Measurements from ENCODE around the gene TPT1. TPM values are rescaled to one million over a fixed set of nuclear protein-coding genes. Genes with fewer than 3 reads are reported as not detected.
"Not testable (repeated sequence)": the region's sequence is repeated elsewhere in the genome, so short reads cannot be mapped to it uniquely, and the experiment has no call there.

TPT1 gene
- 5,010 TPM for total RNA-seq
- long read RNA-seq, full-length matches to known transcripts, result 724 of 791 reads
- long read RNA-seq, partial matches to known transcripts, result 50 of 791 reads
- long read RNA-seq, other reads (novel, unspliced or antisense), result 17 of 791 reads

DNA sequence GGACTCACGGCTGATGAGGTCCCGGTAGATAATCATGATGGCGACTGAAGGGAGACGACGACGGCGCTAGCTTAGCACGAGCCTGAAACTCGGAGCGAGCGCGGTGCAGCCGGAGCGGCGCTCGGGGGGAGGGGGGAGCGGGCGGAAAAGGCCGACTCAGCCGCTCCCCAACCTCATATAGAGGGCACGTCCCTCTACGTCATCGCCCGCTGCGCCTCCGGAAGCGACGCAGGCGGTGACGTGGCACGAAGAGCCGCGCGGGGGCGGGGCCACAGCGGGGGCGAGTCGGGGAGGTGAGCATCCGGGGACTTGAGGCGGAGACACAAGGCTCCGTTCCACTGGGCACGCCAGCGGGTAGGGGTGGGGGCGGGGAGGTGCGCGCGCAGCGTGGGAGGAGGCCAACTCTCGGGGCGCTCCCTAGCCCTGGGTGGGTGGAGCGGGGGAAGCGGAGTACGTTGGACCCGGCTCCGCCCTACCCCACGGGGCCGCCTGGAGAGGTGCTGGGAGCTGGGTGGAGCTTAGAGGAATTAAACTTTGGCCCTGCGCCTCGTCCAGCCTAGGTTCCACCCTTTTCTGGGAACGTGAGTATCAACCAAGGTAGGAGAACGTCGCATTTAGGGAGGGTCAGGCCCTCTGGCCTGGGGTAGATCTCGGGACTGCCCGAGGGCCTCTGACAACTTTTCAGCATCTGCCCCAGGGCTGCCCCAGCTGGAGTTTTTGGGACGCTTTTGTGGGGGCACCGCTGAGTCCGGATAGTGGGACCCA, at the start of gene TPT1:
TPT1 (minus strand) TSS at position 150 of the 765 bp plus-strand sequence; CDS start at position 36, 114 bp downstream.
- DNase-seq (peak; percentile 99), ATAC-seq (peak; percentile 94 to 96)
- intact Hi-C loops (cut with DNase I), result no loop called here
- Histone ChIP-seq H3K27me3 (ENCODE audit: low read depth) (no peaks in the 10 kb centered on the region), H3K36me3 (peaks cover 57% of the 10 kb centered on the region), H3K4me1 (peaks cover 51% of the 10 kb centered on the region), H3K9me3 (no peaks in the 10 kb centered on the region), H3K27ac (peak within 1 kb of the TSS; percentile 100), H3K4me3 (peak within 1 kb of the TSS; percentile 96)
- TF ChIP-seq, protein P1, sequence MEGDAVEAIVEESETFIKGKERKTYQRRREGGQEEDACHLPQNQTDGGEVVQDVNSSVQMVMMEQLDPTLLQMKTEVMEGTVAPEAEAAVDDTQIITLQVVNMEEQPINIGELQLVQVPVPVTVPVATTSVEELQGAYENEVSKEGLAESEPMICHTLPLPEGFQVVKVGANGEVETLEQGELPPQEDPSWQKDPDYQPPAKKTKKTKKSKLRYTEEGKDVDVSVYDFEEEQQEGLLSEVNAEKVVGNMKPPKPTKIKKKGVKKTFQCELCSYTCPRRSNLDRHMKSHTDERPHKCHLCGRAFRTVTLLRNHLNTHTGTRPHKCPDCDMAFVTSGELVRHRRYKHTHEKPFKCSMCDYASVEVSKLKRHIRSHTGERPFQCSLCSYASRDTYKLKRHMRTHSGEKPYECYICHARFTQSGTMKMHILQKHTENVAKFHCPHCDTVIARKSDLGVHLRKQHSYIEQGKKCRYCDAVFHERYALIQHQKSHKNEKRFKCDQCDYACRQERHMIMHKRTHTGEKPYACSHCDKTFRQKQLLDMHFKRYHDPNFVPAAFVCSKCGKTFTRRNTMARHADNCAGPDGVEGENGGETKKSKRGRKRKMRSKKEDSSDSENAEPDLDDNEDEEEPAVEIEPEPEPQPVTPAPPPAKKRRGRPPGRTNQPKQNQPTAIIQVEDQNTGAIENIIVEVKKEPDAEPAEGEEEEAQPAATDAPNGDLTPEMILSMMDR (IDR thresholded peaks at IDR 0.05), result no peak

DNA sequence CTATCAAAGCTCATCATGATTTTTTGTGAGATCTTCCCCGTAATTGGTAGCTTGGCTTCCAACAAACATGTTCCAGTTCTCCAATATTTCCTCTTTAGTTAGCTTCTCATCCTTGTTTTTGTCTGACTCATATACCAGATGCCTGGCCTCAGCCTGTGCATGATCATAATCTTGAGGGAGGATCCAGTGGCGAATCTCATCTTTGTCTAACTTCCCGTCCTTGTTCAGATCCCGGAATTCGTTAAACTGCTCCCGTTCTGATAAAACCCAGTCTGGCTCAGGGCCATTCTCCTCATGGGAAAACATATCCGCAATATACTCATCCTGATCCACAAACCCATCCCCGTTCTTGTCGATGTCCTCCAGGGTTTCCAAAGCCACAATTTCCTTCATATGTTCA, 49.4 kb upstream of the TPT1 start:
- DNase-seq; H3K4me1 ChIP-seq; H3K9me3 ChIP-seq; H3K4me3 ChIP-seq; ATAC-seq; H3K27ac ChIP-seq; H3K27me3 ChIP-seq (ENCODE audit: low read depth); intact Hi-C loops (cut with DNase I): not testable (repeated sequence)
- peaks cover 21% of the 10 kb centered on the region for H3K36me3 ChIP-seq

DNA sequence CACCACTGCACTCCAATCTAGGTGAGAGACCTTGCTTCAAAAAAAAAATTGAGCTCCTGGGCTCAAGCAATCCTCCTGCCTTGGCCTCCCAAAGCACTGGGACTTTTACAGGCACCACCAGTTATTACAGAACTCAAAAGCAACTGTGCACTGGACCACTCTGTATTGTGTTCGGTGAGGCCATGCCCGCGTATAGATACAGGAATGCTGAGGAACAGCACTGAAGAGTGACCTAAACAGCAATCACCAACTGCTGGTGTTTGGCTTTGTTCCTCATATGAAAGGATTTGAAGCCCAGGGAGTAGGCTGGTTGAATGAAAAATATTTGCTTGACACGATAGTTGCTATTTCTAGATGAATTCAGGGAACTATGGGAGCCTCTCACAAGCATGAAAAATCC, 47.7 kb upstream of the TPT1 start:
- no peaks in the 10 kb centered on the region for H3K27me3 ChIP-seq (ENCODE audit: low read depth)
- DNase-seq (no peak), ATAC-seq (no peak)
- no peak overlapping the region for H3K27ac ChIP-seq
- H3K4me3 ChIP-seq, result no peak overlapping the region
- peaks cover 17% of the 10 kb centered on the region for H3K36me3 ChIP-seq
- intact Hi-C loops (cut with DNase I), result no loop called here
- TF ChIP-seq, protein P1 (IDR thresholded peaks at IDR 0.05), result no peak
- H3K9me3 ChIP-seq, result no peaks in the 10 kb centered on the region
- no peaks in the 10 kb centered on the region for H3K4me1 ChIP-seq

DNA sequence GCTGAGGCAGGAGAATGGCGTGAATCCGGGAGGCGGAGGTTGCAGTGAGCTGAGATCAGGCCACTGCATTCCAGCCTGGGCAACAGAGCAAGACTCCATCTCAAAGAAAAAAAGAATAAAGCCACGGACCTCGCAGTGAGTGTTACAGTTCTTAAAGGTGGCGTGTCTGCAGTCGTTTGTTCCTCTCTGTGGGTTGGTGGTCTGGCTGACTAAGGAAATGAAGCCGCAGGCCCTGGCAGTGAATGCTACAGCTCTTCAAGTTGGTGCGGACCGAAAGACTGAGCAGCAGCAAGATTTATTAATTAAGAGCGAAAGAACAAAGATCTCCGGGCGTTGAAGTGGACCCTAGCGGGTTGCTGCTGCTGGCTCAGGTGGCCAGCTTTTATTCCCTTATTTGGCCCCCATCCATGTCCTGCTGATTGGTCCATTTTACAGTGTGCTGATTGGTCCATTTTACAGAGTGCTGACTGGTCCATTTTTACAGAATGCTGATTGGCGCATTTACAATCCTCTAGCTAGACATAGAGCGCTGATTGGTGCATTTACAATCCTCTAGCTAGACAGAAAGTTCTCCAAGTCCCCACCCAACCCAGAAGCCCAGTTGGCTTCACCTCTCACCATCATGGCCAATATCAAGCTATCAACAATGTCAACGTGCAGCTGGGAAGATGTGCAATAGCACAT, 46.1 kb upstream of the TPT1 start:
- DNase-seq; ATAC-seq; H3K27ac ChIP-seq; H3K4me1 ChIP-seq; H3K36me3 ChIP-seq; H3K9me3 ChIP-seq; H3K4me3 ChIP-seq; H3K27me3 ChIP-seq (ENCODE audit: low read depth); intact Hi-C loops (cut with DNase I): not testable (repeated sequence)

DNA sequence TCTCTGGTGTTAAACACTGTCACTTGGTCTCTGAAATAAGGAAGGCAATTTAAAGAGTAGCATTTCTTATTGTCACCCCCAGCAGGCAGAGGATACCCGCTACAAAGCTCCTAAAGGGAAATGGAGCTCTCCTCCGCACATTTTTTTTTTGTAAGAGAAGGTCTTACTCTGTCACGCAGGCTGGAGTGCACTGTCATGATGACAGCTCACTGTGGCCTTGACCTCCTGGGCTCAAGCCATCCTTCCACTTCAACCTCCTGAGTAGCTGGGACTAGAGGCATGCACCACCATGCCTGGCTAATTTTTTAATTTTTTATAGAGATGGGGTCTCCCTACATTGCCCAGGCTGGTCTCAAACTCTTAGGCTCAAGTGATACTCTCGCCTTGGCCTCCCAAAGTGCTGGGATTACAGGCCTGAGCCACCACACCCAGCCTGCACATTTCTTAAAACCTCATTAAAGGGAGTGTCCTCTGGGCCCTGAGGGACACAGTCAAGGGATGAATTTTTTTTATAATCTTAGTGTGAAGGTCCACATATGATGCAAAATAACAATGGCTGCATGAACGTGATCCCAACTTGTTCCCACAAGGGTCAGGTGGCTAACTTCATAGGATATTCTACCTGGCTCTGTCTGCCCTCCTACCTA, 45.0 kb upstream of the TPT1 start:
- intact Hi-C loops (cut with DNase I), result no loop called here
- DNase-seq (no peak), ATAC-seq (no peak)
- no peak overlapping the region for H3K4me3 ChIP-seq
- no peak overlapping the region for H3K27ac ChIP-seq
- H3K9me3 ChIP-seq, result no peaks in the 10 kb centered on the region
- H3K36me3 ChIP-seq, result no peaks in the 10 kb centered on the region
- H3K27me3 ChIP-seq (ENCODE audit: low read depth), result no peaks in the 10 kb centered on the region
- TF ChIP-seq, protein P1 (IDR thresholded peaks at IDR 0.05), result no peak
- no peaks in the 10 kb centered on the region for H3K4me1 ChIP-seq

DNA sequence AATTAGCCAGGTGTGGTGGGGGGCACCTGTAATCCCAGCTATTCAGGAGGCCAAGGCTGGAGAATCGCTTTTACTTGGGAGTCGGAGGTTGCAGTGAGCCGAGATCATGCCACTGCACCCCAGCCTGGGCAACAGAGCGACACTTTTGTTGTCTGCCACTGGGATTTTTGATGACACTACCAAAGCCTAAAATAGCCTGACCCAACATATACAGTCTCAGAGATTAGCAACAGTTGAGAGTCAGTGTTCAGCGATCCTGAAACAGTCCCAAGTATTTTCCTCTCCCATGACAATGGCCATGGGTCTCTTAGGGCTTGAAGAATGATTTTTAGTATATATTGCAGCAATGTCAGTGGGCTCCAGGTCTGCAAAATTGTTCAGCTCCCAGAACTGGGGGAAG, 44.3 kb upstream of the TPT1 start:
- Histone ChIP-seq H3K4me3 (no peak overlapping the region), H3K27ac (no peak overlapping the region), H3K36me3 (no peaks in the 10 kb centered on the region), H3K9me3 (no peaks in the 10 kb centered on the region), H3K4me1 (no peaks in the 10 kb centered on the region), H3K27me3 (ENCODE audit: low read depth) (no peaks in the 10 kb centered on the region)
- TF ChIP-seq, protein P1 (IDR thresholded peaks at IDR 0.05), result no peak
- DNase-seq (no peak), ATAC-seq (no peak)
- intact Hi-C loops (cut with DNase I), result no loop called here
